ENCODE results near the gene SWI5. TPM values are rescaled to one million over a fixed set of nuclear protein-coding genes. Genes with fewer than 3 reads are reported as not detected.

SWI5 gene
- total RNA-seq, 4 donors from 2014 or later = 18.3 to 27.2 (median 23.5) TPM

- no peaks in the 10 kb centered on the region for H3K4me1 ChIP-seq
- no peaks in the 10 kb centered on the region for H3K27me3 ChIP-seq
- no peak overlapping the region for H3K27ac ChIP-seq
- peak in 1 of 3 donors; percentile 40 for DNase-seq
- no peak for TF ChIP-seq POLR2A (IDR thresholded peaks at IDR 0.05)
- TF ChIP-seq, protein P1, sequence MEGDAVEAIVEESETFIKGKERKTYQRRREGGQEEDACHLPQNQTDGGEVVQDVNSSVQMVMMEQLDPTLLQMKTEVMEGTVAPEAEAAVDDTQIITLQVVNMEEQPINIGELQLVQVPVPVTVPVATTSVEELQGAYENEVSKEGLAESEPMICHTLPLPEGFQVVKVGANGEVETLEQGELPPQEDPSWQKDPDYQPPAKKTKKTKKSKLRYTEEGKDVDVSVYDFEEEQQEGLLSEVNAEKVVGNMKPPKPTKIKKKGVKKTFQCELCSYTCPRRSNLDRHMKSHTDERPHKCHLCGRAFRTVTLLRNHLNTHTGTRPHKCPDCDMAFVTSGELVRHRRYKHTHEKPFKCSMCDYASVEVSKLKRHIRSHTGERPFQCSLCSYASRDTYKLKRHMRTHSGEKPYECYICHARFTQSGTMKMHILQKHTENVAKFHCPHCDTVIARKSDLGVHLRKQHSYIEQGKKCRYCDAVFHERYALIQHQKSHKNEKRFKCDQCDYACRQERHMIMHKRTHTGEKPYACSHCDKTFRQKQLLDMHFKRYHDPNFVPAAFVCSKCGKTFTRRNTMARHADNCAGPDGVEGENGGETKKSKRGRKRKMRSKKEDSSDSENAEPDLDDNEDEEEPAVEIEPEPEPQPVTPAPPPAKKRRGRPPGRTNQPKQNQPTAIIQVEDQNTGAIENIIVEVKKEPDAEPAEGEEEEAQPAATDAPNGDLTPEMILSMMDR (IDR thresholded peaks at IDR 0.05) = no peak
- H3K36me3 ChIP-seq = no peaks in the 10 kb centered on the region
- no peaks in the 10 kb centered on the region for H3K9me3 ChIP-seq
- no peak overlapping the region for H3K4me3 ChIP-seq
Measured at GRCh38 chr9:128233817-128234406, 42.2 kb upstream of the SWI5 start.

DNA sequence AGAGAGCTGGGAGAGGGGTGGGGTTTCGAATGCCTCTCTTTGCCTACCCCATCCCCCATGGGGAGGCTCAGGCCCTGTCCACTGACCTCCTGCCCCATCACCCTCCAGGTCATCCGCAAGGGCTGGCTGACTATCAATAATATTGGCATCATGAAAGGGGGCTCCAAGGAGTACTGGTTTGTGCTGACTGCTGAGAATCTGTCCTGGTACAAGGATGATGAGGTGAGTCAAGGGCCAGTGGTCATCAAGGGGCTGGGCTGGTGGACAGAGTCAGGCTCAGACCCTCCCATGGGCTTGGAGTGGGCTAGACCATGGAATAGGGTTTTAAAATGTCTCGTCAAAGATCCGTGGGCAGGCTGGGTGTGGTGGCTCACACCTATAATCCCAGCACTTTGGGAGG, 34.0 kb upstream of the SWI5 start:
- no peak for DNase-seq
- no peaks in the 10 kb centered on the region for H3K36me3 ChIP-seq

GRCh38 chr9:128242828-128243214, 33.3 kb upstream of the SWI5 start:
- Histone ChIP-seq H3K4me3 (no peak overlapping the region), H3K4me1 (peaks cover 0 to 20% (median 0%) of the 10 kb centered on the region in 4 donors), H3K27me3 (no peaks in the 10 kb centered on the region), H3K9me3 (no peaks in the 10 kb centered on the region), H3K36me3 (no peaks in the 10 kb centered on the region), H3K27ac (peak overlapping the region; percentile 17 to 77 (median 47))
- TF ChIP-seq POLR2A (IDR thresholded peaks at IDR 0.05) = no peak
- TF ChIP-seq, protein P1 (IDR thresholded peaks at IDR 0.05) = no peak
- no peak for DNase-seq

More for the DNA sequence above, 34.0 kb upstream of the SWI5 start:
- no peak overlapping the region for H3K4me3 ChIP-seq
- TF ChIP-seq POLR2A (IDR thresholded peaks at IDR 0.05) = no peak
- TF ChIP-seq, protein P1 (IDR thresholded peaks at IDR 0.05) = no peak
- no peaks in the 10 kb centered on the region for H3K9me3 ChIP-seq
- H3K27ac ChIP-seq = peak overlapping the region in 2 of 4 donors; percentile 4 to 56
- no peaks in the 10 kb centered on the region for H3K27me3 ChIP-seq
- H3K4me1 ChIP-seq = peaks cover 0 to 20% (median 0%) of the 10 kb centered on the region in 4 donors

DNA sequence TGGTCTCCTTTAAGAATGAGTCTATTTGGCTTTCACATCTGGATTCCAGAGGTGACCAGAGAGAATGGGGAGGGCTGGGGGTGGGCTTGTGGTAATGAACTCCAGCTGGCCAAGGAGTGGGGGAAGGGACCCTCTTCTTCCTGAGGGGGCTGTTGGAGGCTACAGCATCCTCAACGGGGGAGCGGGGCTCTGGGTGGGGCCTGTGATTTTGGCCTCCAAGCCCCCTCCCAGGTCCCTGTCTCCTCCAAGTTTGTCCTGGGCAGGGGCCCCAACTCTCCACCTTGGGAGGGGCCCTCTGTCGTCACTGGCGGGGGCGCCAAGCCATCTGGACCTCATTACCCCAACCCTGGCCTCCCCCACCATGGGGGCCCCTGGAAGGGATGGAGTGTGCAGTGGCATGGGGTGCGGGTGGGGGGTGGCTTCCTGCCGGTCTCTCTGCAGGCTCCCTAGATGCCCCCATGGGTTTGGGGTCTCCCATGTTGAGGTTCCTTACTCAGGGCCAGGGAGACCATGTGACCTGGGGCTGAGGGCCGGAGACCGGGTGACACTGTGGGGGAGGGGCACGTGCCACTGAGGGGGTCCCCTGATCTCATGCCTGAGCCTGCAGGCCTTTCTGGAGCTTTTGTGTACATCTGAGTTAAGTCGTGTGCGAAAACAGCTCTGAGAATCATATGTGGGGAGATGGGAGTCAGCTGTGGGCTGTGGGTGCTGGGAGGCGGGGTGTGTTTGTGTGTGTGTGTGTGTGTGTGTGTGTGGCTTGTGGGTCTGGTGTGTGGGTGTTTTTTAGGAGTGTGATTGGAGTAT, 32.7 kb upstream of the SWI5 start:
- DNase-seq = no peak
- no peak overlapping the region for H3K4me3 ChIP-seq
- peak overlapping the region; percentile 17 to 77 (median 54) for H3K27ac ChIP-seq
- TF ChIP-seq POLR2A (IDR thresholded peaks at IDR 0.05) = no peak
- H3K36me3 ChIP-seq = no peaks in the 10 kb centered on the region
- H3K27me3 ChIP-seq = no peaks in the 10 kb centered on the region
- H3K4me1 ChIP-seq = peaks cover 0 to 20% (median 0%) of the 10 kb centered on the region in 4 donors
- H3K9me3 ChIP-seq = no peaks in the 10 kb centered on the region

DNA sequence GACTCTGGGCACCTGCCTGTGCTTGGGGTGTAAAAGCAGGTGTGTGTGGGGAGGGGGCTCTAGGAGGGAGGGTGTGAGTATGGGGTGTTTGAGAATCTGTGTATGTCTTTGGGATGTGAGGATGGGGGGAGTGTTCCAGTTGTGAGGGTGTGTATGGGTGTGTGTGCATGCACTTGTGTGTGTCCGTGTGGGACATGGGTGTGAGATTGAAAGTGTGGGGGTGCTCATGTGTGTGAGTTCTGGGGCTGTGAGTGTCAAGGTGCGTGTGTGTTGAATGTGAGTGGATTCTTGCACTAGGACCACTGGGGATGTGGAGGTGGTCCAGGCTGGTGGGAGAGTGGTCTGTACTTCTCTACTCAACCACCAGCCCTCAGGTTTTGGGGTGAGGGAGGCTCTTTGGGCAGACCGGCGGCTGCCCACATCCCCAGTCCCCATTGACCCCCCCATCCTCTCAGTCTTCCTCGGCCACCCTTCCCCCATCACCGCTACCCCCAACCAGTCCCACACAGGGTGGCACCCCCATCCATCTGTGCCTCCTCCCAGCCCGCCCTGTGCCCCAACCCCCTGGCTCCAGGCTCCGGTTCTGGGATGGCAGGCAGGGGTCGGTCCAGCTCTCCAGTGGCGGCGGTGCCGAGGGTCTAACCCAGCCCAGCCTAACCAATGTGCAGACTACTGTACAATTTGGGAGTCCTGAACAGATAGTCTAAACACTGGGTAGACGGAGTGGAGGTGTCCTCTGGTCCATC, 31.8 kb upstream of the SWI5 start:
- peaks cover 0 to 20% (median 0%) of the 10 kb centered on the region in 4 donors for H3K4me1 ChIP-seq
- no peaks in the 10 kb centered on the region for H3K9me3 ChIP-seq
- H3K27me3 ChIP-seq = no peaks in the 10 kb centered on the region
- H3K27ac ChIP-seq = peak overlapping the region; percentile 13 to 77 (median 62)
- no peak for TF ChIP-seq POLR2A (IDR thresholded peaks at IDR 0.05)
- TF ChIP-seq, protein P1 (IDR thresholded peaks at IDR 0.05) = no peak
- peak overlapping the region in 3 of 4 donors; percentile 18 to 32 (median 24) for H3K4me3 ChIP-seq
- H3K36me3 ChIP-seq = no peaks in the 10 kb centered on the region
- DNase-seq = no peak

Measured in Peyer's patch (tissue), 4 donors.